ENCODE data around the gene NYNRIN. TPM values are rescaled to one million over a fixed set of nuclear protein-coding genes. Genes with fewer than 3 reads are reported as not detected.

Gene NYNRIN
- total and polyA plus RNA-seq, 2 of the 8 experiments (the other 6 are each of a cell fraction or from before 2014, with no cell fraction given), result 15.2 to 18.3 TPM

GRCh38 chr14:24407608-24408325, 9.0 kb downstream of the NYNRIN start (continued):
- no peak for TF ChIP-seq MAFK (IDR thresholded peaks at IDR 0.05; ENCODE audit: low read depth, low read length)
- no peak for TF ChIP-seq POU5F1 (IDR thresholded peaks at IDR 0.05; ENCODE audit: low read depth, low read length)
- TF ChIP-seq, protein P1, sequence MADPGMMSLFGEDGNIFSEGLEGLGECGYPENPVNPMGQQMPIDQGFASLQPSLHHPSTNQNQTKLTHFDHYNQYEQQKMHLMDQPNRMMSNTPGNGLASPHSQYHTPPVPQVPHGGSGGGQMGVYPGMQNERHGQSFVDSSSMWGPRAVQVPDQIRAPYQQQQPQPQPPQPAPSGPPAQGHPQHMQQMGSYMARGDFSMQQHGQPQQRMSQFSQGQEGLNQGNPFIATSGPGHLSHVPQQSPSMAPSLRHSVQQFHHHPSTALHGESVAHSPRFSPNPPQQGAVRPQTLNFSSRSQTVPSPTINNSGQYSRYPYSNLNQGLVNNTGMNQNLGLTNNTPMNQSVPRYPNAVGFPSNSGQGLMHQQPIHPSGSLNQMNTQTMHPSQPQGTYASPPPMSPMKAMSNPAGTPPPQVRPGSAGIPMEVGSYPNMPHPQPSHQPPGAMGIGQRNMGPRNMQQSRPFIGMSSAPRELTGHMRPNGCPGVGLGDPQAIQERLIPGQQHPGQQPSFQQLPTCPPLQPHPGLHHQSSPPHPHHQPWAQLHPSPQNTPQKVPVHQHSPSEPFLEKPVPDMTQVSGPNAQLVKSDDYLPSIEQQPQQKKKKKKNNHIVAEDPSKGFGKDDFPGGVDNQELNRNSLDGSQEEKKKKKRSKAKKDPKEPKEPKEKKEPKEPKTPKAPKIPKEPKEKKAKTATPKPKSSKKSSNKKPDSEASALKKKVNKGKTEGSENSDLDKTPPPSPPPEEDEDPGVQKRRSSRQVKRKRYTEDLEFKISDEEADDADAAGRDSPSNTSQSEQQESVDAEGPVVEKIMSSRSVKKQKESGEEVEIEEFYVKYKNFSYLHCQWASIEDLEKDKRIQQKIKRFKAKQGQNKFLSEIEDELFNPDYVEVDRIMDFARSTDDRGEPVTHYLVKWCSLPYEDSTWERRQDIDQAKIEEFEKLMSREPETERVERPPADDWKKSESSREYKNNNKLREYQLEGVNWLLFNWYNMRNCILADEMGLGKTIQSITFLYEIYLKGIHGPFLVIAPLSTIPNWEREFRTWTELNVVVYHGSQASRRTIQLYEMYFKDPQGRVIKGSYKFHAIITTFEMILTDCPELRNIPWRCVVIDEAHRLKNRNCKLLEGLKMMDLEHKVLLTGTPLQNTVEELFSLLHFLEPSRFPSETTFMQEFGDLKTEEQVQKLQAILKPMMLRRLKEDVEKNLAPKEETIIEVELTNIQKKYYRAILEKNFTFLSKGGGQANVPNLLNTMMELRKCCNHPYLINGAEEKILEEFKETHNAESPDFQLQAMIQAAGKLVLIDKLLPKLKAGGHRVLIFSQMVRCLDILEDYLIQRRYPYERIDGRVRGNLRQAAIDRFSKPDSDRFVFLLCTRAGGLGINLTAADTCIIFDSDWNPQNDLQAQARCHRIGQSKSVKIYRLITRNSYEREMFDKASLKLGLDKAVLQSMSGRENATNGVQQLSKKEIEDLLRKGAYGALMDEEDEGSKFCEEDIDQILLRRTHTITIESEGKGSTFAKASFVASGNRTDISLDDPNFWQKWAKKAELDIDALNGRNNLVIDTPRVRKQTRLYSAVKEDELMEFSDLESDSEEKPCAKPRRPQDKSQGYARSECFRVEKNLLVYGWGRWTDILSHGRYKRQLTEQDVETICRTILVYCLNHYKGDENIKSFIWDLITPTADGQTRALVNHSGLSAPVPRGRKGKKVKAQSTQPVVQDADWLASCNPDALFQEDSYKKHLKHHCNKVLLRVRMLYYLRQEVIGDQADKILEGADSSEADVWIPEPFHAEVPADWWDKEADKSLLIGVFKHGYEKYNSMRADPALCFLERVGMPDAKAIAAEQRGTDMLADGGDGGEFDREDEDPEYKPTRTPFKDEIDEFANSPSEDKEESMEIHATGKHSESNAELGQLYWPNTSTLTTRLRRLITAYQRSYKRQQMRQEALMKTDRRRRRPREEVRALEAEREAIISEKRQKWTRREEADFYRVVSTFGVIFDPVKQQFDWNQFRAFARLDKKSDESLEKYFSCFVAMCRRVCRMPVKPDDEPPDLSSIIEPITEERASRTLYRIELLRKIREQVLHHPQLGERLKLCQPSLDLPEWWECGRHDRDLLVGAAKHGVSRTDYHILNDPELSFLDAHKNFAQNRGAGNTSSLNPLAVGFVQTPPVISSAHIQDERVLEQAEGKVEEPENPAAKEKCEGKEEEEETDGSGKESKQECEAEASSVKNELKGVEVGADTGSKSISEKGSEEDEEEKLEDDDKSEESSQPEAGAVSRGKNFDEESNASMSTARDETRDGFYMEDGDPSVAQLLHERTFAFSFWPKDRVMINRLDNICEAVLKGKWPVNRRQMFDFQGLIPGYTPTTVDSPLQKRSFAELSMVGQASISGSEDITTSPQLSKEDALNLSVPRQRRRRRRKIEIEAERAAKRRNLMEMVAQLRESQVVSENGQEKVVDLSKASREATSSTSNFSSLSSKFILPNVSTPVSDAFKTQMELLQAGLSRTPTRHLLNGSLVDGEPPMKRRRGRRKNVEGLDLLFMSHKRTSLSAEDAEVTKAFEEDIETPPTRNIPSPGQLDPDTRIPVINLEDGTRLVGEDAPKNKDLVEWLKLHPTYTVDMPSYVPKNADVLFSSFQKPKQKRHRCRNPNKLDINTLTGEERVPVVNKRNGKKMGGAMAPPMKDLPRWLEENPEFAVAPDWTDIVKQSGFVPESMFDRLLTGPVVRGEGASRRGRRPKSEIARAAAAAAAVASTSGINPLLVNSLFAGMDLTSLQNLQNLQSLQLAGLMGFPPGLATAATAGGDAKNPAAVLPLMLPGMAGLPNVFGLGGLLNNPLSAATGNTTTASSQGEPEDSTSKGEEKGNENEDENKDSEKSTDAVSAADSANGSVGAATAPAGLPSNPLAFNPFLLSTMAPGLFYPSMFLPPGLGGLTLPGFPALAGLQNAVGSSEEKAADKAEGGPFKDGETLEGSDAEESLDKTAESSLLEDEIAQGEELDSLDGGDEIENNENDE (IDR thresholded peaks at IDR 0.05; ENCODE audit: insufficient replicate concordance, low read length), result no peak
- no peak for TF ChIP-seq TCF12 (IDR thresholded peaks at IDR 0.05; ENCODE audit: low read depth, low read length)
- no peak for TF ChIP-seq NRF1 (IDR thresholded peaks at IDR 0.05; ENCODE audit: low read depth, low read length)
- TF ChIP-seq POLR2A (IDR thresholded peaks at IDR 0.05; ENCODE audit: control extremely low read depth in 1 of 2, low read depth in 2 of 2, low read length in 2 of 2), result no peak

Measured in H1 (cell line).